ENCODE measurements around the gene MRM2. TPM values are rescaled to one million over a fixed set of nuclear protein-coding genes. Genes with fewer than 3 reads are reported as not detected.

MRM2 gene
- total RNA-seq, 1 donor from 2014 or later: 19.1 TPM

GRCh38 chr7:2239242-2239641 is 2.8 kb downstream of the MRM2 start:
- Mint-ChIP-seq H3K4me3 (ENCODE audit: unreplicated experiment) (peak overlapping the region; percentile 39), H3K36me3 (ENCODE audit: low read depth, unreplicated experiment) (peaks cover 10% of the 10 kb centered on the region), H3K27ac (ENCODE audit: unreplicated experiment) (no peak overlapping the region), H3K4me1 (ENCODE audit: unreplicated experiment) (peaks cover 11% of the 10 kb centered on the region), H3K9me3 (ENCODE audit: unreplicated experiment) (no peaks in the 10 kb centered on the region), H3K27me3 (ENCODE audit: unreplicated experiment) (no peaks in the 10 kb centered on the region)
- TF ChIP-seq, protein P1, sequence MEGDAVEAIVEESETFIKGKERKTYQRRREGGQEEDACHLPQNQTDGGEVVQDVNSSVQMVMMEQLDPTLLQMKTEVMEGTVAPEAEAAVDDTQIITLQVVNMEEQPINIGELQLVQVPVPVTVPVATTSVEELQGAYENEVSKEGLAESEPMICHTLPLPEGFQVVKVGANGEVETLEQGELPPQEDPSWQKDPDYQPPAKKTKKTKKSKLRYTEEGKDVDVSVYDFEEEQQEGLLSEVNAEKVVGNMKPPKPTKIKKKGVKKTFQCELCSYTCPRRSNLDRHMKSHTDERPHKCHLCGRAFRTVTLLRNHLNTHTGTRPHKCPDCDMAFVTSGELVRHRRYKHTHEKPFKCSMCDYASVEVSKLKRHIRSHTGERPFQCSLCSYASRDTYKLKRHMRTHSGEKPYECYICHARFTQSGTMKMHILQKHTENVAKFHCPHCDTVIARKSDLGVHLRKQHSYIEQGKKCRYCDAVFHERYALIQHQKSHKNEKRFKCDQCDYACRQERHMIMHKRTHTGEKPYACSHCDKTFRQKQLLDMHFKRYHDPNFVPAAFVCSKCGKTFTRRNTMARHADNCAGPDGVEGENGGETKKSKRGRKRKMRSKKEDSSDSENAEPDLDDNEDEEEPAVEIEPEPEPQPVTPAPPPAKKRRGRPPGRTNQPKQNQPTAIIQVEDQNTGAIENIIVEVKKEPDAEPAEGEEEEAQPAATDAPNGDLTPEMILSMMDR (IDR thresholded peaks at IDR 0.05; ENCODE audit: unreplicated experiment): no peak
- DNase-seq (ENCODE audit: low spot score): no peak

GRCh38 chr7:2237109-2237602 is 4.8 kb downstream of the MRM2 start:
- no peak for DNase-seq (ENCODE audit: low spot score)
- peaks cover 15% of the 10 kb centered on the region for H3K36me3 Mint-ChIP-seq (ENCODE audit: low read depth, unreplicated experiment)

DNA sequence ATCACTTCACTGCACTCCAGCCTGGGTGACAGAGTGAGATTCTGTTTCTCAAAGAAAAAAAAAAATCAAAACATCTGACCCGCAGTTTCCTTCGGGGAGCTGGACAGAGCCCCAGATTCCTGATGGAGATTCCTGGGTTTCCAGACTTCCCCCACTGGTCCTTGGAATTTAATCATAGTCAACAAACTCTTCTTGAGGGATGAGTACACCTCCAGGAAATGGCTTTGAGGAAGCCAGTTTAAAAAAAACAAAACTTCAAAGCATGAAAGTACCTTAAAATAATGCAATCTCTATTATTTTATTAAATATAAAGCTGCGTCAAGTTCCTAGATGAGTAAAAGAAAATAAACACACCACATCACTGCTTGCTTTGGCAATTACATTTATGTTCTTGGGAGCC is 8.1 kb downstream of the MRM2 start:
- TF ChIP-seq, protein P1 (IDR thresholded peaks at IDR 0.05; ENCODE audit: unreplicated experiment): no peak
- H3K36me3 Mint-ChIP-seq (ENCODE audit: low read depth, unreplicated experiment): peaks cover 18% of the 10 kb centered on the region
- H3K4me3 Mint-ChIP-seq (ENCODE audit: unreplicated experiment): peak overlapping the region; percentile 83
- H3K27ac Mint-ChIP-seq (ENCODE audit: unreplicated experiment): peak overlapping the region; percentile 82
- peaks cover 8% of the 10 kb centered on the region for H3K27me3 Mint-ChIP-seq (ENCODE audit: unreplicated experiment)
- no peaks in the 10 kb centered on the region for H3K9me3 Mint-ChIP-seq (ENCODE audit: unreplicated experiment)
- no peak for DNase-seq (ENCODE audit: low spot score)
- peaks cover 20% of the 10 kb centered on the region for H3K4me1 Mint-ChIP-seq (ENCODE audit: unreplicated experiment)

More at GRCh38 chr7:2237109-2237602, 4.8 kb downstream of the MRM2 start:
- Mint-ChIP-seq H3K9me3 (ENCODE audit: unreplicated experiment) (no peaks in the 10 kb centered on the region), H3K4me3 (ENCODE audit: unreplicated experiment) (peak overlapping the region; percentile 47), H3K27me3 (ENCODE audit: unreplicated experiment) (peaks cover 4% of the 10 kb centered on the region), H3K27ac (ENCODE audit: unreplicated experiment) (no peak overlapping the region), H3K4me1 (ENCODE audit: unreplicated experiment) (peaks cover 16% of the 10 kb centered on the region)
- TF ChIP-seq, protein P1 (IDR thresholded peaks at IDR 0.05; ENCODE audit: unreplicated experiment): no peak

DNA sequence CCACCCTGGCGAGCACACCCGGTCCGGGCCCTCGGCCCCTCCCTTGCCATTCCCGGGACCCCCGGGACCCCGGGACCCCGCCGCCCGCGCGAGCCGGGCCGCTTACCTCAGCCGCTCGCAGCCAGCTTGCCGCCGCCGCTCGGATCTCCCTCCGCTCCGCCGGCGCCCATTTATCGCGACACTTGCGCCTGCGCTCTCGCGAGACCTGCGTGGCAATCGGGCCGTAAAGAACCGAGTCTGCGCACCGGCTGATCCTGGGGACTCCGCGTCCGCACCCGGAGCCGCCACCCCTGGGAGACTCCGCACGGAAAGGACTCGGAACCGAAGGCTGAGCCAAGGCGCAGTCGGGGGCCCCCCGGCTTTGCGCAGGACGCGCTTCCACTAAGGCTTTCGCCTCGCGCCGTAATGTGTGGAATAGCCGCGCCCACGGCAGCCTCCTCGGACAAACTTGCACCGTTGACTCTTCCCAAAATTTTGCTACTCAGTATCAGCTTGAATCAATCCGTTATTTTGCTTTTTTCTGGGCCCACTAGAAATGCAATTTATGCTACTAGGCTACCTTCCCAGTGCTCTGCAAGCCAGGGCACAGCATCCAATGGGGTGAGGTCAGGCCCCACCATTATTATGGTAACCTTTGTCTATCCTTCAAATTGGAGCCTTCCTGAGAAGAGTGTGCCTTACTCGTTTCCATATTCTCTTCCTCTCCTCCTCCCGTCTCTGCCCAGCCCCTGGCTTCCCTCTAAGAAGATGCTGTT is 9.1 kb downstream of the MRM2 start, which contains the start of gene MAD1L1:
MAD1L1 (minus strand) TSS at position 180 of the 755 bp plus-strand sequence. CDS start 2,812 bp downstream, outside the sequence.
- peak within 1 kb of the TSS; percentile 72 for H3K27ac Mint-ChIP-seq (ENCODE audit: unreplicated experiment)
- H3K4me3 Mint-ChIP-seq (ENCODE audit: unreplicated experiment): peak within 1 kb of the TSS; percentile 98
- TF ChIP-seq, protein P1 (IDR thresholded peaks at IDR 0.05; ENCODE audit: unreplicated experiment): no peak
- peaks cover 19% of the 10 kb centered on the region for H3K36me3 Mint-ChIP-seq (ENCODE audit: low read depth, unreplicated experiment)
- H3K27me3 Mint-ChIP-seq (ENCODE audit: unreplicated experiment): peaks cover 8% of the 10 kb centered on the region
- peak; percentile 95 for DNase-seq (ENCODE audit: low spot score)
- H3K9me3 Mint-ChIP-seq (ENCODE audit: unreplicated experiment): no peaks in the 10 kb centered on the region
- H3K4me1 Mint-ChIP-seq (ENCODE audit: unreplicated experiment): peaks cover 20% of the 10 kb centered on the region
